ENCODE measurements around the gene ZCCHC2.

- TF ChIP-seq CTBP1 (IDR thresholded peaks at IDR 0.05; ENCODE audit: borderline replicate concordance), result no peak
- no peak for TF ChIP-seq SP1 (IDR thresholded peaks at IDR 0.05)
- TF ChIP-seq SUZ12 (IDR thresholded peaks at IDR 0.05), result no peak
- no peak for TF ChIP-seq FOXA1 (IDR thresholded peaks at IDR 0.05)
- TF ChIP-seq ARNT (IDR thresholded peaks at IDR 0.05), result no peak
- no peak for TF ChIP-seq FOXK2 (IDR thresholded peaks at IDR 0.05)
- TF ChIP-seq TARDBP (IDR thresholded peaks at IDR 0.05), result no peak
- no peak for TF ChIP-seq LEF1 (IDR thresholded peaks at IDR 0.05; ENCODE audit: borderline replicate concordance)
Measured at GRCh38 chr18:62510789-62511188, 12.0 kb upstream of the ZCCHC2 start.
